IMR-90 (cell line): ENCODE measurements around the gene TIFAB. TPM values are rescaled to one million over a fixed set of nuclear protein-coding genes. Genes with fewer than 3 reads are reported as not detected.

Source experiments
- ATAC-seq: fragments of 200-7000 bp; cut with Tn5 transposase; 2 replicates; pipeline ENCODE4 v1.9.1; 2020; ENCODE audit warnings: low read depth, mild to moderate bottlenecking, moderate library complexity
- BruUV-seq: library from RNA; stranded (reverse); fragments of 400-500 nt; replicated peaks from 2 replicates; lab custom pipeline; 2021; lab: Mats Ljungman, UMichigan
- CTCF ChIA-PET: fragments of 300-600 bp; formaldehyde crosslinking; extraction: SDS; loops from one replicate; lab custom pipeline; 2021; ENCODE audit warnings: antibody characterized with exemption; lab: Yijun Ruan, JAX
- POLR2A ChIA-PET: fragments of 300-600 bp; sonication (Branson Sonifier 250); formaldehyde crosslinking; loops from one replicate; lab custom pipeline; 2022; ENCODE audit warnings: antibody characterized with exemption; ENCODE audit not compliant: unreplicated experiment; lab: Charles Lee
- DNase-seq: peaks from one replicate; pipeline ENCODE4 v3.0.0; 2013
- H2AFZ ChIP-seq: replicated peaks from 2 replicates; pipeline ENCODE3; 2013; ENCODE audit warnings: low read length, mild to moderate bottlenecking; ENCODE audit not compliant: poor library complexity
- H2AK5ac ChIP-seq: 2 replicates; pipeline ENCODE4 v1.6.1; 2013; ENCODE audit warnings: low read depth, low read length, inconsistent platforms
- H2AK9ac ChIP-seq: replicated peaks from 2 replicates; pipeline ENCODE3; 2013; ENCODE audit warnings: mild to moderate bottlenecking, low read depth, low read length, moderate library complexity; ENCODE audit not compliant: poor library complexity
- H2BK120ac ChIP-seq: 2 replicates; pipeline ENCODE4 v1.6.1; 2013; ENCODE audit warnings: low read depth, low read length, inconsistent platforms
- H2BK15ac ChIP-seq: 3 replicates; pipeline ENCODE4 v1.6.1; 2013; ENCODE audit warnings: low read depth, low read length, inconsistent platforms
- H2BK20ac ChIP-seq: 2 replicates; pipeline ENCODE4 v1.6.1; 2013; ENCODE audit warnings: low read depth, mild to moderate bottlenecking, inconsistent platforms, low read length, moderate library complexity
- H2BK5ac ChIP-seq: 2 replicates; pipeline ENCODE4 v1.6.1; 2013; ENCODE audit warnings: mild to moderate bottlenecking, low read depth, low read length, inconsistent platforms; ENCODE audit not compliant: poor library complexity, severe bottlenecking
- H3K14ac ChIP-seq: replicated peaks from 2 replicates; pipeline ENCODE4 v1.6.1; 2013; ENCODE audit warnings: low read depth, low read length, inconsistent platforms
- H3K18ac ChIP-seq: 2 replicates; pipeline ENCODE4 v1.6.1; 2013; ENCODE audit warnings: low read depth, low read length, control low read depth
- H3K23ac ChIP-seq: 2 replicates; pipeline ENCODE4 v1.6.1; 2013; ENCODE audit warnings: low read depth, low read length, inconsistent platforms
- H3K27ac ChIP-seq: 2 replicates; pipeline ENCODE4 v1.5.1; 2013; ENCODE audit warnings: mild to moderate bottlenecking, control low read depth, low read length; ENCODE audit not compliant: insufficient read depth
- H3K27me3 ChIP-seq: 2 replicates; pipeline ENCODE4 v1.6.1; 2013; ENCODE audit warnings: low read length; ENCODE audit not compliant: control insufficient read depth, insufficient read depth
- H3K36me3 ChIP-seq: 2 replicates; pipeline ENCODE4 v1.6.1; 2013; ENCODE audit warnings: low read length, mixed read lengths; ENCODE audit not compliant: control insufficient read depth, insufficient read depth
- H3K4ac ChIP-seq: 2 replicates; pipeline ENCODE4 v1.6.1; 2013; ENCODE audit warnings: low read depth, low read length, inconsistent platforms
- H3K4me1 ChIP-seq: 2 replicates; pipeline ENCODE4 v1.6.1; 2013; ENCODE audit warnings: low read length, mixed read lengths; ENCODE audit not compliant: control insufficient read depth, insufficient read depth
- H3K4me2 ChIP-seq: 2 replicates; pipeline ENCODE4 v1.6.1; 2013; ENCODE audit warnings: low read depth, mild to moderate bottlenecking, control low read depth, low read length, moderate library complexity
- H3K4me3 ChIP-seq: 2 replicates; pipeline ENCODE4 v1.5.1; 2013; ENCODE audit warnings: low read depth, mild to moderate bottlenecking, control low read depth, low read length, moderate library complexity; ENCODE audit not compliant: insufficient read depth
- H3K56ac ChIP-seq: 2 replicates; pipeline ENCODE4 v1.6.1; 2013; ENCODE audit warnings: low read length, inconsistent platforms; ENCODE audit not compliant: insufficient read depth; ENCODE audit errors: extremely low read depth
- H3K79me1 ChIP-seq, 2 experiments: 2 replicates each; pipeline ENCODE4 v1.6.1; 2013; ENCODE audit warnings: low read length in 2 of 2, inconsistent platforms in 1 of 2, low read depth in 1 of 2
- H3K9ac ChIP-seq: 2 replicates; pipeline ENCODE4 v1.6.1; 2013; ENCODE audit warnings: low read depth, low read length, control low read depth
- H3K9me1 ChIP-seq: 2 replicates; pipeline ENCODE4 v1.6.1; 2013; ENCODE audit warnings: low read length, inconsistent platforms; ENCODE audit not compliant: insufficient read depth
- H3K9me3 ChIP-seq: 2 replicates; pipeline ENCODE4 v1.6.1; 2013; ENCODE audit warnings: low read length; ENCODE audit not compliant: control insufficient read depth, insufficient read depth
- H4K20me1 ChIP-seq: 2 replicates; pipeline ENCODE4 v1.6.1; 2013; ENCODE audit warnings: low read length, inconsistent platforms; ENCODE audit not compliant: insufficient read depth
- H4K5ac ChIP-seq: 2 replicates; pipeline ENCODE4 v1.6.1; 2013; ENCODE audit warnings: mild to moderate bottlenecking, low read depth, low read length, control low read depth
- H4K8ac ChIP-seq, 2 experiments: 2 replicates each; pipeline ENCODE4 v1.6.1; 2013; ENCODE audit warnings: low read depth in 2 of 2, low read length in 2 of 2, control low read depth in 1 of 2, inconsistent platforms in 1 of 2
- H4K91ac ChIP-seq: 2 replicates; pipeline ENCODE4 v1.6.1; 2013; ENCODE audit warnings: low read depth, low read length, inconsistent platforms; ENCODE audit not compliant: insufficient read depth
- BHLHE40 ChIP-seq: fragments of 150-350 bp; IDR thresholded peaks from 2 replicates; pipeline ENCODE4 v1.6.1; 2016; ENCODE audit warnings: mild to moderate bottlenecking, low read depth, low read length
- CHD1 ChIP-seq: IDR thresholded peaks from 2 replicates; pipeline ENCODE4 v1.6.1; 2012; ENCODE audit warnings: low read depth, low read length, improper control_type of control experiment
- FOS ChIP-seq: fragments of 150-350 bp; IDR thresholded peaks from 2 replicates; pipeline ENCODE4 v1.6.1; 2016; ENCODE audit warnings: low read depth, low read length
- MXI1 ChIP-seq: IDR thresholded peaks from 2 replicates; pipeline ENCODE4 v1.6.1; 2012; ENCODE audit warnings: low read depth, mild to moderate bottlenecking, low read length, moderate library complexity, borderline replicate concordance
- RAD21 ChIP-seq: IDR thresholded peaks from 2 replicates; pipeline ENCODE4 v1.6.1; 2012; ENCODE audit warnings: low read length, improper control_type of control experiment
- RCOR1 ChIP-seq: IDR thresholded peaks from 2 replicates; pipeline ENCODE4 v1.6.1; 2012; ENCODE audit warnings: mild to moderate bottlenecking, low read length, improper control_type of control experiment; ENCODE audit not compliant: insufficient replicate concordance
- RFX5 ChIP-seq: IDR thresholded peaks from 2 replicates; pipeline ENCODE4 v1.8.0; 2012; ENCODE audit warnings: low read depth, mild to moderate bottlenecking, low read length, moderate library complexity
- SMC3 ChIP-seq: fragments of 150-350 bp; IDR thresholded peaks from 2 replicates; pipeline ENCODE4 v1.6.1; 2016; ENCODE audit warnings: low read depth, mild to moderate bottlenecking, antibody characterized with exemption, low read length, moderate library complexity
- WGBS, 2 experiments: methylation state at CpG; one replicate each; pipeline versions ENCODE4 v1.1.5 to v1.1.7; 2013; ENCODE audit warnings: missing lambda C conversion rate in 2 of 2; ENCODE audit not compliant: insufficient read length in 1 of 2; ENCODE audit errors: extremely low coverage in 2 of 2; 5-methylcytosine and 5-hydroxymethylcytosine counted together
- dilution Hi-C: fragments of 300-500 bp; cut with HindIII; formaldehyde crosslinking; loops from one replicate; pipeline ENCODE4 v1.14.3; 2018; ENCODE audit warnings: low sequenced_read_pairs; ENCODE audit not compliant: unreplicated experiment
- in situ Hi-C: fragments of 300-500 bp; cut with MboI; formaldehyde crosslinking; loops from 3 replicates; pipeline ENCODE4 v1.14.3; 2019; ENCODE audit warnings: low sequenced_read_pairs, inconsistent platforms, mixed read lengths
- intact Hi-C: fragments of 100-400 bp; cut with micrococcal nuclease; formaldehyde crosslinking; loops from 2 replicates; pipeline ENCODE4 v1.10.0; 2022
- polyA plus RNA-seq, 3 experiments: library from polyadenylated mRNA; depleted of rRNA; stranded (reverse); fragments of >200 nt; gene quantifications; 2 replicates each; pipeline ENCODE4 v1.2.3, GENCODE V29; 2012; ENCODE audit warnings: low replicate concordance in 1 of 3
- total RNA-seq: library from RNA; depleted of rRNA; stranded (reverse); fragments of >200 nt; gene quantifications from 2 replicates; pipeline ENCODE4 v1.2.3, GENCODE V29; 2012
- TF ChIP-seq, protein P1 (sequence below): fragments of 150-350 bp; IDR thresholded peaks from 2 replicates; pipeline ENCODE4 v1.6.1; 2017; ENCODE audit warnings: mild to moderate bottlenecking, antibody characterized with exemption, low read length, low read depth
- TF ChIP-seq, protein P2 (sequence below): conservative IDR thresholded peaks from 2 replicates; pipeline ENCODE4 v1.5.1; 2012; ENCODE audit warnings: mild to moderate bottlenecking, low read depth, low read length, improper control_type of control experiment
- TF ChIP-seq, protein P3 (sequence below): fragments of 150-350 bp; IDR thresholded peaks from 2 replicates; pipeline ENCODE4 v1.6.1; 2016; ENCODE audit warnings: low read depth, mild to moderate bottlenecking, low read length, moderate library complexity, borderline replicate concordance

The TIFAB gene
- total and polyA plus RNA-seq, 2 of the 4 experiments (the other 2 are of a cell fraction), result not detected

DNA sequence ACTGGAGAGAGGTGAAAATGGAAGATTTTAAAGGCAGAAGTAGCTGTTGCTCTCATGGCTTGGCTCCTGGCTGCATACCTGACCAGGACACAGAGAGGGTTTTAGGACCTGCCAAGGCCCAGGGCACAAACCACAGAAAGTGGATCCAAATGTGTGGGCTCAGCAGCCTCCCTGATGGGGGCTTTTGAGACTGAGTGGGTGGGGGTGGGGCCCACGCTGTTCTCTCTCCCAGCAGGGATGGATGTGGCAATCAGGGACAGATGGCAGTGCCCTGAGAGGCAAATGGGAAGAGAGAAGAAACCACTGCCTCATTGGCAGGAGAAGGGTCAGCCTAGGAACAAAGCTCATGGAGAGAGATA is 34.9 kb upstream of the TIFAB start (continued):
- TF ChIP-seq FOS, result no peak
- TF ChIP-seq BHLHE40, result no peak

DNA sequence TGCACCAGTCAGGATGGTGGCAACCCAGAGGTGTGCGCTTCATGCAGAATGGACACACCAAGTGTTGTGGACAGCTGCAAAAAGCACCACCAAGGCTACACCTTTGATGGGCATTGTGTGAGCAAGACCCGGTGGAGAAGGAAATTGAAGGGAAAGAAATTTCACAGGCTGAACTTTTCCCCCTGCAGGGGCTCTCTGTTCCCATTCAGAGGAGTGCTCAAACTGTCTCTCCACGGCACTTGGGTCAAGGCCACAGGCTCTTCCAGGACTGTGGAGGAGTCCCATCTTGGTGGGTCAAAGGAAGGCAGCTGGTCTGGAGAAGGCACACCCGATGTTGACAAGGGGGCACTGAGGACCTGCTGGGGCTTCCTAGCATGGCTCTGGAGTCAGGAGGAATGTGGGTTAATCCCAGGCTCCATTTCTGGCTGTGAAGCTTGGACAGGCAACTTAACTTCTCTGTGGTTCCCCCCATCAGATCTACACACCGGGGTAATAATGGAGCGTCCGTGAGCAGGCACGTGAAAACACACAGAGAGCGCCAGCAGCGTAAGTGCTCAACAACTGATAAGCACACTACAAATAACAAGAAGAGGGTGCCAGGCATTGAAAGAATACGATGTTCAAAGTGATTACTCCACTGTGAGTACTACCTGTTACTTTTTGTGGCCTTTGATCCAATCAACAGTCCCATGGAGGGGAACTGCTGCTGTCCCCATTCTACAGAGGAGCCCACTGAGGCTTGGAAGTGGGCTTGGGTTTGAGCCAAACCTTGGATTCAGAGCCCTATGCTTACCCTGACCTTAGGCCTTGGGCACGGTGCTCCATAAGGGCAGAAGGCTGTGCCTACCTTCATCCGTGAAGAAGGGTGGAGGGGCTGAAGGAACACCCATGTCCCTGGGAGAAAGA is 34.2 kb upstream of the TIFAB start:
- WGBS, 2 experiments, result no CpG with 5 or more reads among the region's 13 CpGs
- no peak overlapping the region for H2BK5ac ChIP-seq
- no peaks in the 10 kb centered on the region for H3K9me3 ChIP-seq
- H4K20me1 ChIP-seq, result no peaks in the 10 kb centered on the region; the same call in 1 of the 2 replicates
- H2BK15ac ChIP-seq, result no peak overlapping the region
- peaks cover 5% of the 10 kb centered on the region; the same call in 1 of the 2 replicates for H3K9me1 ChIP-seq
- no peak overlapping the region for H3K23ac ChIP-seq
- ATAC-seq (no peak), DNase-seq (no peak)
- CTCF ChIA-PET, result interaction anchor here (1.6 kb wide), 1 partner anchor 74 kb away, joined by 3 read pairs; no protein-coding TSS in a partner anchor
- H3K4me1 ChIP-seq, result peaks cover 5% of the 10 kb centered on the region; the same call in 1 of the 2 replicates
- no TSS peak for BruUV-seq
- no peaks in the 10 kb centered on the region for H3K79me1 ChIP-seq
- no peak overlapping the region for H3K4me2 ChIP-seq
- no peak overlapping the region for H4K5ac ChIP-seq
- no peak overlapping the region for H4K91ac ChIP-seq
- H3K4me3 ChIP-seq, result no peak overlapping the region
- in situ Hi-C loops, result no loop called here
- no peak overlapping the region for H3K9ac ChIP-seq
- H3K4ac ChIP-seq, result no peak overlapping the region
- intact Hi-C loops, result no loop called here
- H2AK9ac ChIP-seq, result no peak overlapping the region
- dilution Hi-C loops, result no loop called here
- no peak overlapping the region for H4K8ac ChIP-seq
- POLR2A ChIA-PET, result no interaction called here
- H2BK120ac ChIP-seq, result no peak overlapping the region
- H2AK5ac ChIP-seq, result no peak overlapping the region
- H2BK20ac ChIP-seq, result no peak overlapping the region
- H3K27me3 ChIP-seq, result peaks cover 68% of the 10 kb centered on the region
- H3K36me3 ChIP-seq, result no peaks in the 10 kb centered on the region
- H3K27ac ChIP-seq, result no peak overlapping the region
- no peak overlapping the region for H2AFZ ChIP-seq
- H3K56ac ChIP-seq, result no peak overlapping the region
- H3K14ac ChIP-seq, result no peak overlapping the region
- H3K18ac ChIP-seq, result no peak overlapping the region
- TF ChIP-seq SMC3, result no peak
- TF ChIP-seq, protein P1, sequence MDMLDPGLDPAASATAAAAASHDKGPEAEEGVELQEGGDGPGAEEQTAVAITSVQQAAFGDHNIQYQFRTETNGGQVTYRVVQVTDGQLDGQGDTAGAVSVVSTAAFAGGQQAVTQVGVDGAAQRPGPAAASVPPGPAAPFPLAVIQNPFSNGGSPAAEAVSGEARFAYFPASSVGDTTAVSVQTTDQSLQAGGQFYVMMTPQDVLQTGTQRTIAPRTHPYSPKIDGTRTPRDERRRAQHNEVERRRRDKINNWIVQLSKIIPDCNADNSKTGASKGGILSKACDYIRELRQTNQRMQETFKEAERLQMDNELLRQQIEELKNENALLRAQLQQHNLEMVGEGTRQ, result no peak
- TF ChIP-seq BHLHE40, result no peak
- TF ChIP-seq RFX5, result no peak
- TF ChIP-seq, protein P2, sequence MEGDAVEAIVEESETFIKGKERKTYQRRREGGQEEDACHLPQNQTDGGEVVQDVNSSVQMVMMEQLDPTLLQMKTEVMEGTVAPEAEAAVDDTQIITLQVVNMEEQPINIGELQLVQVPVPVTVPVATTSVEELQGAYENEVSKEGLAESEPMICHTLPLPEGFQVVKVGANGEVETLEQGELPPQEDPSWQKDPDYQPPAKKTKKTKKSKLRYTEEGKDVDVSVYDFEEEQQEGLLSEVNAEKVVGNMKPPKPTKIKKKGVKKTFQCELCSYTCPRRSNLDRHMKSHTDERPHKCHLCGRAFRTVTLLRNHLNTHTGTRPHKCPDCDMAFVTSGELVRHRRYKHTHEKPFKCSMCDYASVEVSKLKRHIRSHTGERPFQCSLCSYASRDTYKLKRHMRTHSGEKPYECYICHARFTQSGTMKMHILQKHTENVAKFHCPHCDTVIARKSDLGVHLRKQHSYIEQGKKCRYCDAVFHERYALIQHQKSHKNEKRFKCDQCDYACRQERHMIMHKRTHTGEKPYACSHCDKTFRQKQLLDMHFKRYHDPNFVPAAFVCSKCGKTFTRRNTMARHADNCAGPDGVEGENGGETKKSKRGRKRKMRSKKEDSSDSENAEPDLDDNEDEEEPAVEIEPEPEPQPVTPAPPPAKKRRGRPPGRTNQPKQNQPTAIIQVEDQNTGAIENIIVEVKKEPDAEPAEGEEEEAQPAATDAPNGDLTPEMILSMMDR, result no peak
- TF ChIP-seq MXI1, result no peak
- TF ChIP-seq RAD21, result no peak
- no peak for TF ChIP-seq RCOR1
- TF ChIP-seq, protein P3, sequence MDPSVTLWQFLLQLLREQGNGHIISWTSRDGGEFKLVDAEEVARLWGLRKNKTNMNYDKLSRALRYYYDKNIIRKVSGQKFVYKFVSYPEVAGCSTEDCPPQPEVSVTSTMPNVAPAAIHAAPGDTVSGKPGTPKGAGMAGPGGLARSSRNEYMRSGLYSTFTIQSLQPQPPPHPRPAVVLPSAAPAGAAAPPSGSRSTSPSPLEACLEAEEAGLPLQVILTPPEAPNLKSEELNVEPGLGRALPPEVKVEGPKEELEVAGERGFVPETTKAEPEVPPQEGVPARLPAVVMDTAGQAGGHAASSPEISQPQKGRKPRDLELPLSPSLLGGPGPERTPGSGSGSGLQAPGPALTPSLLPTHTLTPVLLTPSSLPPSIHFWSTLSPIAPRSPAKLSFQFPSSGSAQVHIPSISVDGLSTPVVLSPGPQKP, result no peak
- no peak for TF ChIP-seq CHD1
